PC-3 (cell line): ENCODE results near the gene ARHGEF4. TPM values are rescaled to one million over a fixed set of nuclear protein-coding genes. Genes with fewer than 3 reads are reported as not detected.

ENCODE experiments used
- ATAC-seq: fragments of 200-7000 bp; cut with Tn5 transposase; 2 replicates; pipeline ENCODE4 v1.9.1; 2020; ENCODE audit warnings: mild to moderate bottlenecking, moderate library complexity
- BruUV-seq: library from RNA; stranded (reverse); fragments of 400-500 nt; replicated peaks from 2 replicates; lab custom pipeline; 2021; lab: Mats Ljungman, UMichigan
- CTCF ChIA-PET: fragments of 300-600 bp; sonication (Branson Sonifier 250); formaldehyde crosslinking; loops from one replicate; lab custom pipeline; 2022; ENCODE audit warnings: antibody characterized with exemption; lab: Charles Lee
- POLR2A ChIA-PET: fragments of 300-600 bp; sonication (Branson Sonifier 250); formaldehyde crosslinking; loops from one replicate; lab custom pipeline; 2022; ENCODE audit warnings: antibody characterized with exemption; ENCODE audit not compliant: unreplicated experiment; lab: Charles Lee
- DNase-seq: peaks from one replicate; pipeline ENCODE4 v3.0.0-alpha.2; 2015
- H2AFZ ChIP-seq: fragments of 300-600 bp; sonication (generic); 2 replicates; pipeline ENCODE4 v1.6.0; 2016; ENCODE audit warnings: antibody characterized with exemption, low read length
- H3F3A ChIP-seq: fragments of 300-600 bp; sonication (generic); one replicate; pipeline ENCODE4 v1.6.0; 2017; ENCODE audit warnings: antibody characterized with exemption, low read length, control low read depth, mild to moderate bottlenecking; ENCODE audit not compliant: unreplicated experiment
- H3K27ac ChIP-seq: fragments of 300-600 bp; sonication (generic); 2 replicates; pipeline ENCODE4 v1.5.1; 2016; ENCODE audit warnings: mild to moderate bottlenecking, low read length
- H3K27me3 ChIP-seq: fragments of 300-600 bp; sonication (generic); 2 replicates; pipeline ENCODE4 v1.6.1; 2016; ENCODE audit warnings: low read length, mixed read lengths
- H3K36me3 ChIP-seq: fragments of 300-600 bp; sonication (generic); 2 replicates; pipeline ENCODE4 v1.6.1; 2016; ENCODE audit warnings: low read depth, mixed run types, low read length, mixed read lengths
- H3K4me1 ChIP-seq: fragments of 300-600 bp; sonication (generic); 2 replicates; pipeline ENCODE4 v1.5.1; 2016; ENCODE audit warnings: low read length; ENCODE audit not compliant: insufficient read depth
- H3K4me2 ChIP-seq: fragments of 300-600 bp; sonication (generic); 2 replicates; pipeline ENCODE4 v1.6.0; 2016; ENCODE audit warnings: low read length
- H3K4me3 ChIP-seq: fragments of 300-600 bp; sonication (generic); 2 replicates; pipeline ENCODE4 v1.5.1; 2016; ENCODE audit warnings: mild to moderate bottlenecking, low read length, mixed read lengths
- H3K79me2 ChIP-seq: fragments of 300-600 bp; sonication (generic); 2 replicates; pipeline ENCODE4 v1.6.1; 2017; ENCODE audit warnings: low read length, mixed read lengths
- H3K9ac ChIP-seq: fragments of 300-600 bp; sonication (generic); 2 replicates; pipeline ENCODE4 v1.6.0; 2016; ENCODE audit warnings: mild to moderate bottlenecking, low read length
- H3K9me2 ChIP-seq: fragments of 300-600 bp; sonication (generic); replicated peaks from 2 replicates; pipeline ENCODE4 v1.6.1; 2016; ENCODE audit warnings: mixed run types, low read length, mixed read lengths
- H3K9me3 ChIP-seq: fragments of 300-600 bp; sonication (generic); 2 replicates; pipeline ENCODE4 v1.6.1; 2016; ENCODE audit warnings: low read length, mixed read lengths
- H4K20me1 ChIP-seq: fragments of 300-600 bp; sonication (generic); 2 replicates; pipeline ENCODE4 v1.6.1; 2016; ENCODE audit warnings: low read length, mixed read lengths
- EZH2 ChIP-seq: fragments of 300-600 bp; sonication (generic); IDR thresholded peaks from one replicate; pipeline ENCODE4 v1.6.1; 2017; ENCODE audit warnings: antibody characterized with exemption, mild to moderate bottlenecking, low read length; ENCODE audit not compliant: unreplicated experiment
- EZH2phosphoT487 ChIP-seq: fragments of 300-600 bp; sonication (generic); IDR thresholded peaks from 2 replicates; pipeline ENCODE4 v1.6.1; 2018; ENCODE audit warnings: mild to moderate bottlenecking, antibody characterized with exemption, low read length, borderline replicate concordance
- intact Hi-C: fragments of 100-400 bp; cut with micrococcal nuclease; formaldehyde crosslinking; loops from 2 replicates; pipeline ENCODE4 v1.9.0; 2023
- total RNA-seq: library from RNA; depleted of rRNA; stranded (reverse); fragments of >200 nt; gene quantifications from 2 replicates; pipeline ENCODE4 v1.2.3, GENCODE V29; 2014
- TF ChIP-seq, protein P1 (sequence below): fragments of 300-600 bp; sonication (generic); conservative IDR thresholded peaks from 2 replicates; pipeline ENCODE4 v1.5.1; 2017; ENCODE audit warnings: antibody characterized with exemption, low read depth, mild to moderate bottlenecking, low read length

The ARHGEF4 gene
- total RNA-seq, 1 experiment from 2014 or later = 21.5 TPM

GRCh38 chr2:130849896-130850787 is 13.4 kb downstream of the ARHGEF4 start:
- no peak overlapping the region for H3K27ac ChIP-seq
- H3F3A ChIP-seq = no peaks in the 10 kb centered on the region
- TF ChIP-seq EZH2phosphoT487 (no peak), EZH2 (no peak)
- TF ChIP-seq, protein P1, sequence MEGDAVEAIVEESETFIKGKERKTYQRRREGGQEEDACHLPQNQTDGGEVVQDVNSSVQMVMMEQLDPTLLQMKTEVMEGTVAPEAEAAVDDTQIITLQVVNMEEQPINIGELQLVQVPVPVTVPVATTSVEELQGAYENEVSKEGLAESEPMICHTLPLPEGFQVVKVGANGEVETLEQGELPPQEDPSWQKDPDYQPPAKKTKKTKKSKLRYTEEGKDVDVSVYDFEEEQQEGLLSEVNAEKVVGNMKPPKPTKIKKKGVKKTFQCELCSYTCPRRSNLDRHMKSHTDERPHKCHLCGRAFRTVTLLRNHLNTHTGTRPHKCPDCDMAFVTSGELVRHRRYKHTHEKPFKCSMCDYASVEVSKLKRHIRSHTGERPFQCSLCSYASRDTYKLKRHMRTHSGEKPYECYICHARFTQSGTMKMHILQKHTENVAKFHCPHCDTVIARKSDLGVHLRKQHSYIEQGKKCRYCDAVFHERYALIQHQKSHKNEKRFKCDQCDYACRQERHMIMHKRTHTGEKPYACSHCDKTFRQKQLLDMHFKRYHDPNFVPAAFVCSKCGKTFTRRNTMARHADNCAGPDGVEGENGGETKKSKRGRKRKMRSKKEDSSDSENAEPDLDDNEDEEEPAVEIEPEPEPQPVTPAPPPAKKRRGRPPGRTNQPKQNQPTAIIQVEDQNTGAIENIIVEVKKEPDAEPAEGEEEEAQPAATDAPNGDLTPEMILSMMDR = no peak
- H3K4me3 ChIP-seq = no peak overlapping the region
- H3K36me3 ChIP-seq = no peaks in the 10 kb centered on the region
- H3K9ac ChIP-seq = no peak overlapping the region
- peaks cover 6% of the 10 kb centered on the region; the same call in 1 of the 2 replicates for H4K20me1 ChIP-seq
- no peaks in the 10 kb centered on the region for H3K9me3 ChIP-seq
- H3K79me2 ChIP-seq = 0 out of 2 replicates have a peak, but pooled peaks cover 12% of the 10 kb centered on the region
- no peaks in the 10 kb centered on the region for H3K27me3 ChIP-seq
- BruUV-seq = no TSS peak
- no peak overlapping the region for H3K4me2 ChIP-seq
- ATAC-seq = no peak
- H3K9me2 ChIP-seq = no peaks in the 10 kb centered on the region
- DNase-seq = no peak
- ChIA-PET CTCF (no interaction called here), POLR2A (no interaction called here)
- H2AFZ ChIP-seq = no peak overlapping the region
- H3K4me1 ChIP-seq = peaks cover 26% of the 10 kb centered on the region; the same call in 1 of the 2 replicates
- intact Hi-C loops = no loop called here

DNA sequence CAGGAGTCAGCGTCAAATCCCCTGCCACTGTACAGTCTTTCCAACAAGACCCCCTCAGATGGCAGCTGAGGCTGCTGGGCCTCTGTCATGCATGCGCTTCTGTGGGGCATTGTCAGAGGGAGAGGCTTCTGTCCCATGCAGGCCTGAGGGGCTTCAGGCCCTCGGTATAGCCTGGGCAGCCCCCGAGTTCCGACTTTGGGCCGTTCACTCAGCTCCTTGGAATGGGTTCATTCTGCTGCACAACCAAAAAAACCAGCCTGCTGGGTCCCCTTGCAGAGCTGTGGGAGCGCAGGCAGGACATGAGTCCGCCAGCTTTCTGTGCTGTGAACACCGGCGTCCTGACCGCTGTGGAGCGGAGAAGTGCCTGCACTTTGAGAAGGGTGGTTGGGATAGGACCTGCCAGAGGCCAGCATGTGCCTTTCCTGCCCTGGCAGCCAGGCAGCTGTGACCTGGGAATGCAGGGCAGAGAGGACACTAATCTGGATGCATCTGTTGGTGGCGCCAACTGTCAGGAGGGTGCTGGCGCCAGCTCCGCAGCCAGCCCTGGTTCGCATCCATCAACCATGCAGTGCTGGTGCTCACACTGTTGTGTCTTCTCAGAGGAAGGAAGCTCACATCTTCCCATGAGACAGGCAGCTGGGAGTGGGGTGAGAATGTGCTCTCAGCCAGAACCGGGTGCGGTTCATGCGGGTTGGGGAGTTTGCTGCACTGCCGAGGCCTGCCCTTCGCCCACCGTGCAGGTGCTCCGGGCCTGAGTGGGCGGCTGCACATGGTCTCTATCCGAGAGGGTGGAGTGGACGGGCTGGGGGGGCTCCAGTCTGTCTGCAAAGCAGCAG is 14.3 kb downstream of the ARHGEF4 start:
- H2AFZ ChIP-seq = no peak overlapping the region
- H3F3A ChIP-seq = no peaks in the 10 kb centered on the region
- H3K9me2 ChIP-seq = no peaks in the 10 kb centered on the region
- H3K9ac ChIP-seq = no peak overlapping the region
- POLR2A ChIA-PET = no interaction called here
- H3K79me2 ChIP-seq = 0 out of 2 replicates have a peak, but pooled peaks cover 12% of the 10 kb centered on the region
- ATAC-seq = no peak
- H3K4me2 ChIP-seq = no peak overlapping the region
- peaks cover 5% of the 10 kb centered on the region; the same call in 1 of the 2 replicates for H4K20me1 ChIP-seq
- no TSS peak for BruUV-seq
- no peak for DNase-seq
- H3K4me1 ChIP-seq = peaks cover 17% of the 10 kb centered on the region; the same call in 1 of the 2 replicates
- H3K4me3 ChIP-seq = no peak overlapping the region
- H3K27ac ChIP-seq = no peak overlapping the region
- intact Hi-C loops = no loop called here
- no peaks in the 10 kb centered on the region for H3K27me3 ChIP-seq
- TF ChIP-seq, protein P1 = no peak
- TF ChIP-seq EZH2phosphoT487 (no peak), EZH2 (no peak)
- no peaks in the 10 kb centered on the region for H3K9me3 ChIP-seq
- CTCF ChIA-PET = no interaction called here
- no peaks in the 10 kb centered on the region for H3K36me3 ChIP-seq
